ENCODE data around the gene DLX4.

DLX4 gene

GRCh38 chr17:49949634-49950033 is 19.4 kb upstream of the DLX4 start:
- DNase-seq: no peak

DNA sequence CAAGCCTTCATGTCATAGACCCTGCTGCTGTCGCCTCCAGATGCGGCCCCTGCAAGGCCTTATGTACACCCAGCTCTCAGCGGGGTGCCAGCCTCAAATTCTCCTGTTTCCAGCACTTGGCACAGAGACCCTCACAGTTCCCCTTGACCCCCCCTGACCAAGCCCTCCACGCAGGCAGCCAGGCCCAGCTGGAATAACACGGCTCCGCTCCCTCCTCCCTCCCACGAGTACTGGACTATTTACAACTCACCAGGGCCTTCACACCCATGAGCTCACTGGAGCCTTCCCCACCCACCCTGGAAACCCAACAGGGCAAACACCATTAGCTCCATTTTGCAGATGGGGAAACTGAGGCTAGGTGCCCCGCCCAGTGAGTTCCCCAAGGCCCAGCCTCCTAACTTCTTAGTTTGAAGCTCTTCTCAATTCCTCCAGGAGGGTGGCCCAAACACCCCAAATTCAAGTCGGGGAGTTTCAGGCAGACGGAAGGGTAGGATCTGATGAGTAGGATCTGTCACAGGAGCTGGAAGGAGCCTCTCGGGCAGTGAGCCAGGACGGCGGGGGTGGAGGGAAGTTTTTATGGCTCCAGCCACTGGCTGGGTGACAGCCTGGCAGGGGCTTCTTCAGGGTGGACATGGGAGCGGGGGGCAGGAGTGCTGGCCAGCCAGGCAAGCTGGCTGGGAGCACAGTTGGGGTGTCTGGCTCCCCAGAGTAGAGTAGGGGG is 17.5 kb upstream of the DLX4 start:
- no peak for DNase-seq

- DNase-seq: peak; percentile 92
These were observed 16.6 kb upstream of the DLX4 start for GRCh38 chr17:49952209-49952911.

DNA sequence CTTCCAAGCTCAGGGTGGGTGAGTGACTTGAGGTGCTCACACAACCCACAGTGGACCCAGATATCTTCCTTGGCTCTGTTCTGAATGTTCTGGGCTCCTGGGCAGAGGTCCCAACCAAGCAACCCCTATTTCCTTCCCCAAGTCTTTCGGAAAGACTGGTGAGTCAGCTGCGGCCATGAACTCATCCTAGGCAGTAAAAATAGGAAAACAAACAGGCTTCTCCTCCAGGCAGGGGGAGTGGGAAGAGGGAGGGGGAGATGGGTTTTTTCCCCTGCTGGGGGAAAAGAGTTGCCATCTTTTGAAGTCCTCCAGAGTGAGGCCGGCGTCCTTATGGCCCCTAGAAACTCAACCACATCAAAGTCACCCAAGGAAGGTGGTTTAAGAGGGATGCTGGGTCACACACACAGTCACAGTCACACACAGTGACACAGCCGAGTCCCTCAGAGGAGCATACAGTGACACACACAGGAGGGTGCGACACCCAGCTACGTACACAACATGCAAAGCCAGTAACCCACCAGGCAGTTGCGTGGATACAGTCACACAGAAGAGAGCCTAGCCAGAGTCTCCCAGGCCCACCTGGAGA is 16.0 kb upstream of the DLX4 start:
- no peak for DNase-seq

GRCh38 chr17:49955157-49955556 is 13.8 kb upstream of the DLX4 start:
- no peak for DNase-seq

- DNase-seq: no peak
These were observed 12.2 kb upstream of the DLX4 start for GRCh38 chr17:49956780-49957179.

DNA sequence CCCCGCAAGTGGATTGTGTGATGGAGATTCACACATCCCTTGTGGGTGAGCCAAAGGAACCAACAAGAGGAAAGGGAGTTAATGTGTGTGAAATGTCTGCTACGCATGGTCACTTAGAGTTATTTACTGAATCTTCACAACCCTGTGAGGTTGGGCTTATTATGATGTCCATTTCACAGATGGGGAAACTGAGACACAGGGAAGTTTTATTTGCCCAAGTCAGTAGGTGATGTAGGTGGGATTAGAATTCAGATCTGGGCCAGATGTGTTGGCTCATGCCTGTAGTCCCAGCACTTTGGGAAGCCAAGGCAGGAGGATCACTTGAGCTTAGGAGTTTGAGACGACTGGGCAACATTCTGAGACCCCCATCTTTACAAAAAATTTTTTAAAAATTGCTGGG is 11.6 kb upstream of the DLX4 start:
- no peak for DNase-seq

DNA sequence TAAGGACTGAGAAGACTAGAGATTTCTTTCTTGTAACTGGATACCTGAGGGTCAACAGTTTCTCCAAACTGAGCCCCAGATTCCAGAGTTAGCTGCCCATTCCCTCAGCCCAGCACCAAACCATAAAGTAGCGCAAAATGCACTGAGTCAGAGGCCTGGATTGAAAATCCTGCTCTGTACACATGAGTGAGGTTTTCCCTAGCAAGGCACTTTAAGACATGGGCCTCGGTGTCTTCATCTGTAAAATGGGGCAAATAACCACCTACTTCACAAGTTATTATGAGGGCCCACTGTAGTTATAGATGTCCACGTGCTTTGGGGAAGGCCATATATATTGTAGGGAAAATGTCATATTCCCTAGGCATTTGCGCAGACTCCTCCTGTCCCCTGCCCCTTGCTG is 10.3 kb upstream of the DLX4 start:
- no peak for DNase-seq

- DNase-seq: no peak
These were observed 9.6 kb upstream of the DLX4 start for GRCh38 chr17:49959183-49959935.

DNA sequence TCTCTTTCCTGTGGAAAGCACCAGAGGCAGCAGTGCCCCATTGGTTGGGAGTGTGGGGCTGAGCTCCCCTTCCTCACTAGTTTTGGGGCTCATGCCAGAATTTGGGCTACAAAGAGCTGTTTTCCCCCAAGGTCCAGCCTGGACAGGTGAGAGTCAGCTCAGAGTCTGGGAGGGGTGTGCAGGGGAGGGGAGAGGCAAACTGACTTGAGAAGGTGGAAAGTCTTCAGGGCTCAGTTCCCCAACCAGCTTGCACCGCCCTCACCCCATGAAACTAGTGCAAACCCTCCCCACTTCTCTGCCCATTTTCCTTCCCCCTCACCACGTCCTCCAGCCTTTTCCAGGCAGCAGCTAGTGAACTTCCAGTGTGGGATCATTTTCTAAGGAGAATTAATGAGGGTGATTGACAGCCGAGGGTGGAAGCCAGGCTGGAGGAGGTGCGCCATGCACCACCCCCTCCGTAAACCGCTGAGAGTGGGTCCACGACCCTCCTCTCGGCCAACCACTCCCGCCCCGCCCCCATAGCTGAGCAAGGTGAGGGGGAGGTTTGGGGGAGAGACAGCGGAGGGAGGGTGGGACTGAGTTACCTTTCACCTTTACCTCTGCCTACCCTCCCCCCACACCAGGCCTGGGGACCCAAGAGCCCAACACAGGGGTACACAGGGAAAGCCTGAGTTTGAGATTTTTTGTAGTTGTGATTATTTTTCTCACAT is 6.2 kb upstream of the DLX4 start:
- no peak for DNase-seq

DNA sequence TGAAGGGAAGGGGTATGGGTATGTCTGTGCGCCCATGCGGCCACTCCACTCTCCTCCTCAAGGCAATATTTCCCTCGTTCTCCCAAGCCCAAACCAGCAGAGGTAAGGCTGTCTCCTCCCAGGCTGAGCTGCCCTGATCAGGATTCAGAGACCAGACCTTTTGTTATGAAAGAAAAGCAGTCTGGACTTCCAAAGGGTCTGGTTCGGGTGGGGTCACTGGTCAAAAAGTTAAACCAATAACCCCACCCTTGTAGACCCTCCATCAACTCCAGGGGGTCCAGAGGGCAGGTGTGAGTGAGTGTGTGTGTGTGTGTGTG is 5.7 kb upstream of the DLX4 start:
- DNase-seq: no peak

- DNase-seq: no peak
These were observed 5.2 kb upstream of the DLX4 start for GRCh38 chr17:49963626-49964302.

GRCh38 chr17:49964303-49964768 is 4.7 kb upstream of the DLX4 start:
- DNase-seq: no peak

DNA sequence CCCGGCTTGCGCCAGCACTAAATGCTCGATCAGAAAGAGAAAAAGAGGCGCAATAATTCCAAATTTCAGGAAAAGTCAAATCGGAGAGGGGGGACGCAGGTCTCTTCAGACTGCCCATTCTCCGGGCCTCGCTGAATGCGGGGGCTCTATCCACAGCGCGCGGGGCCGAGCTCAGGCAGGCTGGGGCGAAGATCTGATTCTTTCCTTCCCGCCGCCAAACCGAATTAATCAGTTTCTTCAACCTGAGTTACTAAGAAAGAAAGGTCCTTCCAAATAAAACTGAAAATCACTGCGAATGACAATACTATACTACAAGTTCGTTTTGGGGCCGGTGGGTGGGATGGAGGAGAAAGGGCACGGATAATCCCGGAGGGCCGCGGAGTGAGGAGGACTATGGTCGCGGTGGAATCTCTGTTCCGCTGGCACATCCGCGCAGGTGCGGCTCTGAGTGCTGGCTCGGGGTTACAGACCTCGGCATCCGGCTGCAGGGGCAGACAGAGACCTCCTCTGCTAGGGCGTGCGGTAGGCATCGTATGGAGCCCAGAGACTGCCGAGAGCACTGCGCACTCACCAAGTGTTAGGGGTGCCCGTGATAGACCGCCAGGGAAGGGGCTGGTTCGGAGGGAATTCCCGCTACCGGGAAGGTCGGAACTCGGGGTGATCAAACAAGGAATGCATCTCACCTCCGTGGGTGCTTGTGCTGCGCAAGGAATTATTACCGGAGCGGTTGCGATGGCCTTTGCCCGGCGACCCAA is 4.0 kb upstream of the DLX4 start:
- no peak for DNase-seq

DNA sequence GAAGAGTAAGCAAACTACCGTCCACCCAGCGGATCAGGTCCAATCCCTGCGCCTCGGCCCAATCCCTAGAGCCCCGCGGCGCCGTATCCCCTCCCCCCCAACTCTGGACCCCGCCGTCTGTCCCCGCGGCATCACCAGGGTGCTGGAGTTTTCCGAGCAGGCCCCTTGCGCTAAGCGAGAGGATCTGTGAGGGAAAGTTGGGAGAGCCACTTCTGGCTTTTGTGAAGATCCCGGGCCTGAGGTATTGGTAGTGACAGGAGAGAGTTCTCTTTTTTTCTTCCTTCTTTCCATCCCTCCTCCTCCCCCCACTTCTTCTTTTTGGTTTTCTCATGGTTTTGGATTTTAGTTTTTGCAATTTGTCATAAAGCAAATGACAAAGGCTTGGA is 3.5 kb upstream of the DLX4 start:
- no peak for DNase-seq

DNA sequence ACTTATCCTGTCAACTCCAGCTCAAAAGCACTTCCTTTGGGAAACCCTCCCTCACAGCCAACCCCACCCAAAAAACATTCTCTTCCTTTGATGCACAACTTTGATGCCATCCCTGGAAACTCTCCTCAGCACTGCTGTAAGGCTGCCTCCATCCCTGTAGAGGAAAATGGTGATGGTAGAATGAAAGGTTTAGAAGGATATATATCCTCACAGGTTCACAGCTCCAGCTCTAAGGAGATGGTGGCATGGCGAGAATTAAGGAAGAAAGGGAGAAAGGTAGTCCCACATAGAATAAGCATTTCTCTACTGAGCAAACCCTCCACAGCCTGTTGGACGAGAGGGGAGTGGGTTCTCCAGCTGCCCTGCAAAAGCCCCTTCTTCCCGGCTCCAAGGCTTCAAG is 2.2 kb upstream of the DLX4 start:
- DNase-seq: no peak

DNA sequence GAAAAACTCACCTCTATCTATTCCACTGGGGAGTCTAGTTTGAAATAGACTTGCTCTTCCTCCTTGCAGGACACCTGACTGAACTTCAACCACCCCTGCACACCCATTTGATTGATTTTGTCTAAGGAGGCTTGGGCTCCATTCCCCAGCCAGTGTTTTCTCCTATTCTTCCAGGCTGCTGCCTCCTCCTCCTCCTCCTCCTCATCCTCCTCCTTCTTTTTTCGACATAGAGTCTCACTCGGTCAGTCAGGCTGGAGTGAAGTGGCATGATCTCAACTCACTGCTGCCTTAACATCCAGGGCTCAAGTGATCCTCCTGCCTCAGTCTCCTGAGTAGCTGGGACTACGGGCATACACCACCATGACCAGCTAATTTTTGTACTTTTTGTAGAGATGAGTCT is 1.8 kb upstream of the DLX4 start:
- DNase-seq: no peak

DNA sequence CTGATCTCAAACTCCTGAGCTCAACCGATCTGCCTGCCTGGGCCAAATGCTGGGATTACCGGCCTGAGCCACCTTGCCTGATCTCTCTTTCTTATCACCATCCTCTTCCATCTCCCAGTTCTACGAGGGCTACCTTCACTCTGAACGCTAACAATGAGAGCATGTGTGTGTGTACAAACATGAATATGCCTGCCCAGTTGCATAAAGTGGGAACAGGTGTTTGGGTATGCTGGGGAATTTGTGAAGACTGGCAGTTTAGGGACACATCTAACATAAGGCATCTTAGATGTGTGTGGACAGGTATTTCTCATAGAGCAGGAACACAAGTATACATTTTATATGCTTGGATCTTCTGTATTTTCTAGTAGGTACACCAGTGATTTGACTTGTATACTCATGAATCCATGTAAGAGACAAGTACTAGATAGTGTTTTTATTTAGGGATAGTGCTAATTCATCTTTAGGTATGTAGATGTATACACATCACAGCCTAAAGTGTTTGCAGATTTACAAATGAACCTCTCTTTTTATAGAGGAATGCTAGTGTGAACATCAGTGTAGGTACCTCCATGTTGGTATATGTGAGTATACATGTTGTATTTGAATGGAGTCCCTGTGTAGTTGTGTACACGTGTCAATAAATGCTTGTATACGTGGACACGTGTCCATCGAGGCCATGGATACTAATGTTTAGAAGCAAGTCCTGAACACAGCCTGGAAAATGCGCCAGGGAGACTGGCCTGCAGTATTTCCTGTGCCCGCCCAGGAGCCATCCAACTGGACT is 1.2 kb upstream of the DLX4 start:
- no peak for DNase-seq

DNA sequence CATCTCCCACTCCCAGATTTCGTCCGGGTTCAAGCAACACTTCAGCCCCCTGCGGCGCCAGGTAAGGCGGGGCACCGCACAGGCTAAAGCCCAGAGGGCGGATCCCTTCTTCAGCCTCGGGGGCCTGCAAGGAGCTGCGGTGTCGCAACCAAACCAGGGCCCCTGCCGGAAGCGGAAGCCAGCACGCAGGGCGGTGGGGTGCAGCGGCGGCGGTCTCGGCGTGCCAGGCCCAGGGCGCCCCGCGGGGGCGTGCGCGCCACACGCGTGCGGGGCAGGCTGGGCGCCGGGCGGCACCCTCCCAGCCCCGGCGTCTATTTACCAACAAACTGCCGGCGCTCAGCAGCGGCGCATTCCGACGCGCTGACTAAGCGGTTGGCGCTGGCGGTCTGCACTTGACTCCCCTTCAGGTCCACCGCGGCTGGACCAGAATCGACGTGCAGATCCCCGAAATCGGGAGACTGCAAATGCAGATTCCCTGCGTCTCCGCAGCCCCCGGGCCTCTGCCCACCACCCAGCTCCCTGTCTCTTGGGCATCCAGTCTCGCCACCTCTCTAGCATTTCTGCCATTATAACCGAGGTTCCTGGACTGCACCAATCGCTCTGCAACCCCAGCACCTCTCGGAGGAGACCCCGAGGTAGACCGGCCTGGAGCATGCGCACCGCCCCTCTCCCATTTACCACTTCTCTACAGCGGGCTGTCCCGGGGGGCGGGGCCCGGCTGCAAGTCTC is 421 bp upstream of the DLX4 start:
- peak; percentile 87 for DNase-seq

DNA sequence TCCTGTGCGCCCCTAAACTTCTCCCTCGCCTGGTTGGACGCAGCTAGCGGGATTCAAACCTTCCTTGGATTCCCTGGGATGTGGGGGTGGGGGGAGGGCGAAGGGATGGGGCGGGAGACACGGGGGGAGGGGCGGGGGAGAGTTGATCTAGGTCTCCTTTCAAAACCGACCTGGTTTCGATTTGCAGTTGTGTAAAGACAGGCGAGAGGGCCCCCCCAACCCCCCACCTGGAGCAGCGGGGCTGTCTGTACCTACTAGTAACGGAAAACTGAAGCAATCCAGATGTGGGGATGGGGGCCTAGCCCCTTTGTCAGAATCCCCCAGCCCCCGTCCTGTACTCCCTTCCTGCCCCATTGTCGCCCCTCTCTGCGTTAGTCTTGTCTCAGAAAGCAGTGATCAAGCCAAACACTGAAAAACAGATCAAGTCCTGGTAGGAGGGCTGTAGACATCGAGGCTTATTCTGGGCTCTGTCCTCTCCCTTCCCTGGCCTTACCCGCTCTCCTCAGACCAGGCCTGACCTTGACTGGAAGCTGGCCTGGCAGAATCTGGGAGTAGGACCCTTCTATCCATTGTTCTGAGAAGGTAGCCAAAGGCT is 902 bp downstream of the DLX4 start:
- no peak for DNase-seq
